ENCODE results near the gene TM4SF5. TPM values are rescaled to one million over a fixed set of nuclear protein-coding genes. Genes with fewer than 3 reads are reported as not detected.

TM4SF5 gene
- total RNA-seq, 4 donors from 2014 or later: not detected

GRCh38 chr17:4785311-4786105 lies 13.8 kb downstream of the TM4SF5 start:
- H3K4me3 ChIP-seq: peak overlapping the region; percentile 23 to 31
- H3K27me3 ChIP-seq: peaks cover 7 to 25% of the 10 kb centered on the region in 2 donors
- intact Hi-C loops (cut with DNase I; ENCODE audit: low total_unique reads): loop anchor here (5.0 kb wide), 1 partner anchor 112 kb away; the partner anchor contains the start of gene C17orf107

GRCh38 chr17:4786106-4786511 lies 14.4 kb downstream of the TM4SF5 start, which contains the start of gene VMO1:
Gene VMO1 (minus strand): TSS chr17:4786364. CDS start chr17:4786352, 12 bp downstream.
- no peaks in the 10 kb centered on the region for H3K36me3 ChIP-seq
- H3K27ac ChIP-seq: peak within 1 kb of the TSS in 1 of 2 donors; percentile 18
- H3K27me3 ChIP-seq: peaks cover 7 to 25% of the 10 kb centered on the region in 2 donors
- peak; percentile 37 to 43 for DNase-seq
- TF ChIP-seq POLR2A (IDR thresholded peaks at IDR 0.05): no peak
- TF ChIP-seq CTCF (IDR thresholded peaks at IDR 0.05): no peak
- H3K4me1 ChIP-seq: peaks cover 0 to 8% of the 10 kb centered on the region in 2 donors
- H3K9me3 ChIP-seq: no peaks in the 10 kb centered on the region
- intact Hi-C loops (cut with DNase I; ENCODE audit: low total_unique reads): loop anchor here (5.0 kb wide), 1 partner anchor 111 kb away; the partner anchor contains the start of gene C17orf107
- peak within 1 kb of the TSS; percentile 23 to 31 for H3K4me3 ChIP-seq

More at GRCh38 chr17:4785311-4786105, 13.8 kb downstream of the TM4SF5 start:
- Histone ChIP-seq H3K9me3 (no peaks in the 10 kb centered on the region), H3K27ac (no peak overlapping the region), H3K4me1 (peaks cover 0 to 8% of the 10 kb centered on the region in 2 donors), H3K36me3 (no peaks in the 10 kb centered on the region)
- TF ChIP-seq CTCF (IDR thresholded peaks at IDR 0.05) (no peak), POLR2A (IDR thresholded peaks at IDR 0.05) (no peak)
- DNase-seq: no peak

- TF ChIP-seq POLR2A (IDR thresholded peaks at IDR 0.05) (no peak), CTCF (IDR thresholded peaks at IDR 0.05) (no peak)
- Histone ChIP-seq H3K4me3 (peak overlapping the region; percentile 23 to 31), H3K9me3 (no peaks in the 10 kb centered on the region), H3K36me3 (no peaks in the 10 kb centered on the region), H3K27me3 (peaks cover 7 to 25% of the 10 kb centered on the region in 2 donors), H3K4me1 (peaks cover 0 to 8% of the 10 kb centered on the region in 2 donors), H3K27ac (peak overlapping the region in 1 of 2 donors; percentile 18)
- intact Hi-C loops (cut with DNase I; ENCODE audit: low total_unique reads): loop anchor here (5.0 kb wide), 1 partner anchor 111 kb away; the partner anchor contains the start of gene C17orf107
- no peak for DNase-seq
These were observed 14.8 kb downstream of the TM4SF5 start for GRCh38 chr17:4786516-4786915.

GRCh38 chr17:4788159-4788806 lies 16.6 kb downstream of the TM4SF5 start:
- TF ChIP-seq CTCF (IDR thresholded peaks at IDR 0.05) (no peak), POLR2A (IDR thresholded peaks at IDR 0.05) (no peak)
- Histone ChIP-seq H3K36me3 (no peaks in the 10 kb centered on the region), H3K4me1 (peaks cover 0 to 8% of the 10 kb centered on the region in 2 donors), H3K27ac (peak overlapping the region in 1 of 2 donors; percentile 11), H3K9me3 (no peaks in the 10 kb centered on the region), H3K27me3 (peaks cover 4 to 14% of the 10 kb centered on the region in 2 donors), H3K4me3 (no peak overlapping the region)
- intact Hi-C loops (cut with DNase I; ENCODE audit: low total_unique reads): loop anchor here (5.0 kb wide), 1 partner anchor 109 kb away; the partner anchor contains the start of gene C17orf107
- no peak for DNase-seq

All from uterus (tissue), 4 donors.